Kidney (tissue), 14 donors: ENCODE data around the gene HHIPL1. TPM values are rescaled to one million over a fixed set of nuclear protein-coding genes. Genes with fewer than 3 reads are reported as not detected.
A peak's percentile ranks its signal among the peaks of the same experiment; 100 is the strongest.

ENCODE experiments used
- DNase-seq, 5 donors: peaks; one replicate each; pipeline ENCODE4 v3.0.0-alpha.2; 2013 to 2020
- FAIRE-seq: peaks from 2 replicates; lab custom pipeline; 2012; peaks lifted over from hg19 to GRCh38; lab: Jason Lieb, UNC
- H3K27ac ChIP-seq, 2 donors: one replicate each; pipeline ENCODE4 v1.7.0; 2013; ENCODE audit warnings: low read depth in 2 of 2, low read length in 2 of 2, inconsistent platforms in 1 of 2
- H3K27me3 ChIP-seq: one replicate; pipeline ENCODE4 v1.7.1; 2013; ENCODE audit warnings: low read length, inconsistent platforms; ENCODE audit not compliant: control insufficient read depth, insufficient read depth
- H3K36me3 ChIP-seq, 3 donors: one replicate each; pipeline versions ENCODE4 v1.7.0 to v1.7.1; 2013; ENCODE audit warnings: low read length in 3 of 3, control low read depth in 1 of 3, inconsistent platforms in 1 of 3; ENCODE audit not compliant: insufficient read depth in 3 of 3, control insufficient read depth in 2 of 3
- H3K4me1 ChIP-seq, 3 donors: one replicate each; pipeline versions ENCODE4 v1.7.0 to v1.7.1; 2013; ENCODE audit warnings: low read length in 3 of 3, inconsistent platforms in 1 of 3, low read depth in 1 of 3; ENCODE audit not compliant: control insufficient read depth in 2 of 3, insufficient read depth in 2 of 3
- H3K4me3 ChIP-seq, 3 donors: one replicate each; pipeline versions ENCODE4 v1.7.0 to v1.8.1; 2013; ENCODE audit warnings: low read length in 3 of 3, control low read depth in 1 of 3, inconsistent platforms in 1 of 3
- H3K9ac ChIP-seq, 3 donors: one replicate each; pipeline versions ENCODE4 v1.7.0 to v1.7.1; 2013; ENCODE audit warnings: low read length in 3 of 3, control low read depth in 1 of 3, inconsistent platforms in 1 of 3
- H3K9me3 ChIP-seq, 3 donors: one replicate each; pipeline versions ENCODE4 v1.7.0 to v1.7.1; 2013; ENCODE audit warnings: low read length in 3 of 3, control low read depth in 1 of 3, inconsistent platforms in 1 of 3; ENCODE audit not compliant: control insufficient read depth in 2 of 3, insufficient read depth in 1 of 3
- CTCF ChIP-seq: IDR thresholded peaks from 3 replicates; pipeline ENCODE4 v1.5.1; 2012; ENCODE audit warnings: mild to moderate bottlenecking, moderate library complexity, borderline replicate concordance; ENCODE audit not compliant: insufficient read depth; ENCODE audit errors: extremely low read depth
- intact Hi-C: fragments of 100-400 bp; cut with DNase I; formaldehyde crosslinking; loops from one replicate; pipeline ENCODE4 v1.11.1; 2022
- polyA plus RNA-seq: library from polyadenylated mRNA; stranded (reverse); fragments of 350-450 nt; fragmentation: Illumina TruSeq; extraction: RNeasy Lipid Tissue Mini Kit (QIAGEN cat#74804); gene quantifications from one replicate; pipeline ENCODE4 v1.2.3, GENCODE V29; 2014; ENCODE audit warnings: low read depth, low replicate concordance; ENCODE audit not compliant: insufficient read depth
- total RNA-seq: library from RNA; stranded (reverse); fragmentation: NEBNext Ultra II Directional; extraction: Animal tissue kit (Norgen Biotek cat#: 25700); gene quantifications from one replicate; pipeline ENCODE4 v1.2.1, GENCODE V29; 2021
- donor health status: control.
- donor health status: control.
- donor health status: control.
- donor health status: control.
- donor health status: control.
- donor health status: DM: yes; HTN: yes; CAD: no.
- donor health status: Normal renal cell carcinoma (clear cell type).

HHIPL1 gene
- total and polyA plus RNA-seq, 2 donors from 2014 or later: 0.32 to 0.88 TPM

DNA sequence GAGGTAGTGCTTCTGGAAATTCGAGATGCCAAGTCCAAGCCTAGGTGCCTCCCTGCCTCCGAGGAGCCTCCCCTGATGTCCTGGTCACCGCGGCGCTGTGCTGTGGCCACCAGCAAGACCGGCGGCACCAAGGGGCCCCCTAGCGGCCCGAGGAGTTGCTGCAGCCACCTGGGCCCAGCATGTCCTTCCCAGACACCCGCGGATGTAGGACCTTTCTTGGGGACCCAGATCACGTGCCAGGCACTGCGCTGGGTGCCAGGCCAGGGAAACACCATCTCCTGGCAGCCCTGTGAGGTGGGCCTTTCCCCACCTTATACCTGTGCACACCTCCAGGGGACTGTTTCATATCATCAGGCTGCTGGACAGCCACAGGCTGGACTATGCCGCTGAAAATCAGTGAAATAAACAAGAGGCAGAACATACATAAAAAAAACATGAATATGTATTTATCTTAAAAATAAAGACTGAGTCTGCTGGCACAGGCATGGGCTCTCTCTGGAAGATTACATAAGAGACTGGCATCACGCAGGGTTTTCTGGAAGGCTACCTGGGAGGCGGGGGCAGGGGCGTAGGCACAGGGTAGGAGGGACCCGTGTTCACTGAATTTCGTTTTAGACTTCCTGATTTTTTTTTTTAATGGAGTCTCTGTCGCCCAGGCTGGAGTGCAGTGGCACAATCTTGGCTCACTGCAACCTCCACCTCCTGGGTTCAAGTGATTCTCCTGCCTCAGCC, 15.9 kb upstream of the HHIPL1 start:
- intact Hi-C loops: loop anchor here (5.0 kb wide), 1 partner anchor 112 kb away; no protein-coding TSS in a partner anchor
- DNase-seq (peak; percentile 80 to 92 (median 84)), FAIRE-seq (no peak)
- Histone ChIP-seq H3K36me3 (no peaks in the 10 kb centered on the region), H3K9ac (no peak overlapping the region), H3K9me3 (no peaks in the 10 kb centered on the region), H3K27me3 (no peaks in the 10 kb centered on the region), H3K27ac (no peak overlapping the region), H3K4me1 (peaks cover 0 to 2% (median 0%) of the 10 kb centered on the region in 3 donors), H3K4me3 (no peak overlapping the region)
- peak; percentile 90 for TF ChIP-seq CTCF

DNA sequence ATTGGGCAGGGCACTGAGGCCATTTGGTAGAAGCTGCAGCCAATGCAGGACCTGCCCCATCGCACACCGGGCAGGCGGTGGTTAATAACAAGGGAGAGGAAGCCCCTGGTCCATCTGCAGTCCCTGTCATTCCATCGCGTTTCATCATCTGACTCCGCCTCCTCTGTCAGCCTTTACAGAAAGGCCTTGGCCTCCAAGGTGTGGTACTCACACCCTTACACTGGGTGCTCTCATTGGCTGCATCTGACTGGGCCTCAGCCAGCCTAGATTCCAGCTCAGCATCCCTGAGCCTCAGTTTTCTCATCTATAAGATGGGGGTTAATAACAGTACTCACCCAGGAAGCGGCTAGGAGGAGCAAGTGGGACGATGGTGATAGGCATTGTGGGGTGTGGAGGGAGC, 14.7 kb upstream of the HHIPL1 start:
- H3K4me3 ChIP-seq: no peak overlapping the region
- no peaks in the 10 kb centered on the region for H3K9me3 ChIP-seq
- H3K4me1 ChIP-seq: peaks cover 0 to 2% (median 0%) of the 10 kb centered on the region in 3 donors
- TF ChIP-seq CTCF: no peak
- intact Hi-C loops: no loop called here
- H3K36me3 ChIP-seq: no peaks in the 10 kb centered on the region
- no peak overlapping the region for H3K27ac ChIP-seq
- H3K27me3 ChIP-seq: no peaks in the 10 kb centered on the region
- DNase-seq: peak in 1 of 5 donors; percentile 33
- H3K9ac ChIP-seq: no peak overlapping the region
- FAIRE-seq: no peak

DNA sequence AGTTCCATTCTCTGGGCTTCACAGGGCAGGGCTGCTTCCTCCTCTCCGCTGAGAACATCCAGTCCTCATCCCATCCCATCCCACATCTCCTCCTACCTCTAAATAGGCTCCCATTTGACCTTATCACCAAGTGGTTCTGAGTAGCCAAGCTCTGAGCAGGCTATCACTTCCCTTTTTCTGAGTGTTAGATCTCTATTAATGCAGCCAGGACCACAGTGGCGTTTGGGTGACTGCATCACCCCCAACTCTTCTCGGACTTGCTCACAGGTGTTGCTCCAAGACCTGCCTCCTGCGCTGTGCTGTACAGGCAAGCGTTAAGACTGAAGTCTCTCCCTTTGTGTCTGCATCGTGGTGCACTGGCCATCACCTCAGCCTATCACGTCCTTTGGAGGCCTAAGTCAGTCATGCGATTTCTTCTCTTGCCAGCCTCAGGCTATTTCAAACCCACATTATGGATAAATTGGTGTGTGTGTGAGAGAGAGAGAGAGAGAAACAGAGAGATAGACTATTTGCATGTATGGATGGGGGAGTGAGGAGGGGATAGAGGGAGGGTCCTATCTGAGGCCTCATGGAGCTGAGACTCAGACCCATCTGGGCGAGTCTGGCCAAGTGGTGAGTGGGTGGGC, 12.4 kb upstream of the HHIPL1 start:
- FAIRE-seq (no peak), DNase-seq (no peak)
- Histone ChIP-seq H3K36me3 (no peaks in the 10 kb centered on the region), H3K9me3 (no peaks in the 10 kb centered on the region), H3K27ac (no peak overlapping the region), H3K4me1 (peaks cover 0 to 2% (median 0%) of the 10 kb centered on the region in 3 donors), H3K9ac (no peak overlapping the region), H3K4me3 (no peak overlapping the region), H3K27me3 (no peaks in the 10 kb centered on the region)
- intact Hi-C loops: no loop called here
- no peak for TF ChIP-seq CTCF
